GM23338 (cell line): ENCODE data around the gene CCDC40. TPM values are rescaled to one million over a fixed set of nuclear protein-coding genes. Genes with fewer than 3 reads are reported as not detected.

Experiments used
- ATAC-seq: fragments of 200-7000 bp; cut with Tn5 transposase; 3 replicates; pipeline ENCODE4 v1.9.1; 2020
- DNase-seq: peaks from one replicate; pipeline ENCODE4 v3.0.0-alpha.2; 2015; ENCODE audit warnings: low spot score
- H2AFZ ChIP-seq: fragments of 200-600 bp; sonication (generic); 2 replicates; pipeline ENCODE4 v1.8.0; 2016; ENCODE audit warnings: antibody characterized with exemption, mild to moderate bottlenecking, moderate library complexity
- H3F3A ChIP-seq: fragments of 200-600 bp; sonication (generic); replicated peaks from 2 replicates; pipeline ENCODE4 v1.8.0; 2017; ENCODE audit warnings: antibody characterized with exemption, mixed run types, low read depth
- H3K27ac ChIP-seq: fragments of 200-600 bp; sonication (generic); 2 replicates; pipeline ENCODE4 v1.6.1; 2016; ENCODE audit warnings: low read depth
- H3K27me3 ChIP-seq: fragments of 200-600 bp; sonication (generic); 2 replicates; pipeline ENCODE4 v1.8.0; 2016; ENCODE audit warnings: mild to moderate bottlenecking, mixed run types, moderate library complexity; ENCODE audit not compliant: insufficient read depth
- H3K36me3 ChIP-seq: fragments of 200-600 bp; sonication (generic); 2 replicates; pipeline ENCODE4 v1.8.0; 2016; ENCODE audit warnings: mild to moderate bottlenecking; ENCODE audit not compliant: insufficient read depth
- H3K4me1 ChIP-seq: fragments of 200-600 bp; sonication (generic); 2 replicates; pipeline ENCODE4 v1.8.0; 2016; ENCODE audit warnings: mild to moderate bottlenecking, moderate library complexity; ENCODE audit not compliant: insufficient read depth
- H3K4me2 ChIP-seq: fragments of 200-600 bp; sonication (generic); 2 replicates; pipeline ENCODE4 v1.7.1; 2017; ENCODE audit warnings: mixed run types
- H3K4me3 ChIP-seq: fragments of 200-600 bp; sonication (generic); 2 replicates; pipeline ENCODE4 v1.6.1; 2016; ENCODE audit warnings: mixed run types
- H3K79me2 ChIP-seq: fragments of 200-600 bp; sonication (generic); replicated peaks from 2 replicates; pipeline ENCODE4 v1.8.0; 2017; ENCODE audit warnings: mild to moderate bottlenecking; ENCODE audit not compliant: insufficient read depth
- H3K9me2 ChIP-seq: fragments of 200-600 bp; sonication (generic); 2 replicates; pipeline ENCODE4 v1.8.0; 2017; ENCODE audit not compliant: insufficient read depth
- H4K20me1 ChIP-seq: fragments of 200-600 bp; sonication (generic); replicated peaks from 2 replicates; pipeline ENCODE4 v1.8.0; 2017; ENCODE audit warnings: mild to moderate bottlenecking; ENCODE audit not compliant: insufficient read depth
- H3K27ac Mint-ChIP-seq: 2 replicates; pipeline ENCODE4 v1.8.0; 2020; ENCODE audit warnings: inconsistent platforms, mild to moderate bottlenecking, moderate library complexity, mixed read lengths
- H3K27me3 Mint-ChIP-seq: 3 replicates; pipeline ENCODE4 v1.8.0; 2022; ENCODE audit warnings: low read depth, mild to moderate bottlenecking, moderate library complexity, mixed read lengths, inconsistent platforms; ENCODE audit not compliant: insufficient read depth, poor library complexity
- H3K36me3 Mint-ChIP-seq: 3 replicates; pipeline ENCODE4 v1.8.0; 2021; ENCODE audit warnings: low read depth, mild to moderate bottlenecking, inconsistent platforms, moderate library complexity, mixed read lengths
- H3K4me1 Mint-ChIP-seq: 3 replicates; pipeline ENCODE4 v1.8.0; 2020; ENCODE audit warnings: mild to moderate bottlenecking, inconsistent platforms, mixed read lengths
- H3K4me3 Mint-ChIP-seq: 3 replicates; pipeline ENCODE4 v1.8.0; 2021; ENCODE audit warnings: moderate library complexity, mild to moderate bottlenecking, inconsistent platforms, mixed read lengths
- H3K9me3 Mint-ChIP-seq: 3 replicates; pipeline ENCODE4 v1.8.0; 2020; ENCODE audit warnings: moderate library complexity, mild to moderate bottlenecking, inconsistent platforms, mixed read lengths
- CREB1 ChIP-seq: fragments of 250-450 bp; sonication (Bioruptor Pico); IDR thresholded peaks from 2 replicates; pipeline ENCODE4 v1.5.0; 2020; ENCODE audit warnings: low read depth, mild to moderate bottlenecking, moderate library complexity
- JUNB ChIP-seq: IDR thresholded peaks from one replicate; pipeline ENCODE4 v1.6.1; 2016; ENCODE audit warnings: antibody characterized with exemption; ENCODE audit not compliant: unreplicated experiment
- NANOG ChIP-seq: IDR thresholded peaks from 2 replicates; pipeline ENCODE4 v1.6.1; 2016; ENCODE audit warnings: antibody characterized with exemption, borderline replicate concordance
- POLR2AphosphoS5 ChIP-seq: IDR thresholded peaks from 2 replicates; pipeline ENCODE4 v1.6.1; 2016; ENCODE audit warnings: antibody characterized with exemption, low read depth
- STAT1 ChIP-seq: IDR thresholded peaks from one replicate; pipeline ENCODE4 v1.6.1; 2016; ENCODE audit warnings: antibody characterized with exemption; ENCODE audit not compliant: unreplicated experiment
- ZNF114 ChIP-seq: fragments of 250-450 bp; sonication (Bioruptor Pico); IDR thresholded peaks from 2 replicates; pipeline ENCODE4 v1.5.0; 2020; ENCODE audit warnings: mild to moderate bottlenecking, moderate library complexity
- ZNF331 ChIP-seq: fragments of 250-450 bp; sonication (Bioruptor Pico); IDR thresholded peaks from 2 replicates; pipeline ENCODE4 v1.5.0; 2020; ENCODE audit warnings: low read depth, mild to moderate bottlenecking, moderate library complexity
- ZNF462 ChIP-seq: fragments of 250-450 bp; sonication (Bioruptor Pico); IDR thresholded peaks from 2 replicates; pipeline ENCODE4 v1.5.0; 2020; ENCODE audit warnings: mild to moderate bottlenecking, moderate library complexity
- polyA plus RNA-seq: library from polyadenylated mRNA; unstranded; fragments of >200 nt; fragmentation: Nextera tagmentation; extraction: Ambion mirVana; gene quantifications from 2 replicates; pipeline ENCODE4 v1.2.1, GENCODE V29; 2016
- total RNA-seq: library from RNA; depleted of rRNA; stranded (reverse); fragments of >200 nt; shearing (Covaris generic); gene quantifications from 2 replicates; pipeline ENCODE4 v1.2.3, GENCODE V29; 2014
- TF ChIP-seq, protein P1 (sequence below): IDR thresholded peaks from one replicate; pipeline ENCODE4 v1.6.1; 2018; ENCODE audit warnings: antibody characterized with exemption; ENCODE audit not compliant: unreplicated experiment

Gene CCDC40
- total and polyA plus RNA-seq, 2 experiments from 2014 or later: 7.6 to 8.1 TPM

DNA sequence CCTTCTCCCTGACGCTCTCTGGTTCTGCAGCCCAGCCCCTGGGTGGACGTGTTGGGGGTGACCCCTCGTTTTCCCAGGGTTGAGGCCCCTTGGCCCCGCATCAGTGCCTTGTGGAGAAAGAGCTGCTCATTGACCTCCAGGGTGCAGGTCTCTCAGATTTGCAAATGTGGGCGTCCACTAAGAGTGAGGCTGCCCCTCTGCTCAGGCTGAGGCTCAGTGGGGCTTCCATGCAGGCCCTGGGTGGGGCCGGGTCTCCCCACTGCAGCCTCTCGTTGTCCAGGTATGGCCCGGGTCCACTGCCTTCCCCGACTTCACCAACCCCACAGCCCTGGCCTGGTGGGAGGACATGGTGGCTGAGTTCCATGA lies 74.0 kb downstream of the CCDC40 start (continued):
- TF ChIP-seq, protein P1, sequence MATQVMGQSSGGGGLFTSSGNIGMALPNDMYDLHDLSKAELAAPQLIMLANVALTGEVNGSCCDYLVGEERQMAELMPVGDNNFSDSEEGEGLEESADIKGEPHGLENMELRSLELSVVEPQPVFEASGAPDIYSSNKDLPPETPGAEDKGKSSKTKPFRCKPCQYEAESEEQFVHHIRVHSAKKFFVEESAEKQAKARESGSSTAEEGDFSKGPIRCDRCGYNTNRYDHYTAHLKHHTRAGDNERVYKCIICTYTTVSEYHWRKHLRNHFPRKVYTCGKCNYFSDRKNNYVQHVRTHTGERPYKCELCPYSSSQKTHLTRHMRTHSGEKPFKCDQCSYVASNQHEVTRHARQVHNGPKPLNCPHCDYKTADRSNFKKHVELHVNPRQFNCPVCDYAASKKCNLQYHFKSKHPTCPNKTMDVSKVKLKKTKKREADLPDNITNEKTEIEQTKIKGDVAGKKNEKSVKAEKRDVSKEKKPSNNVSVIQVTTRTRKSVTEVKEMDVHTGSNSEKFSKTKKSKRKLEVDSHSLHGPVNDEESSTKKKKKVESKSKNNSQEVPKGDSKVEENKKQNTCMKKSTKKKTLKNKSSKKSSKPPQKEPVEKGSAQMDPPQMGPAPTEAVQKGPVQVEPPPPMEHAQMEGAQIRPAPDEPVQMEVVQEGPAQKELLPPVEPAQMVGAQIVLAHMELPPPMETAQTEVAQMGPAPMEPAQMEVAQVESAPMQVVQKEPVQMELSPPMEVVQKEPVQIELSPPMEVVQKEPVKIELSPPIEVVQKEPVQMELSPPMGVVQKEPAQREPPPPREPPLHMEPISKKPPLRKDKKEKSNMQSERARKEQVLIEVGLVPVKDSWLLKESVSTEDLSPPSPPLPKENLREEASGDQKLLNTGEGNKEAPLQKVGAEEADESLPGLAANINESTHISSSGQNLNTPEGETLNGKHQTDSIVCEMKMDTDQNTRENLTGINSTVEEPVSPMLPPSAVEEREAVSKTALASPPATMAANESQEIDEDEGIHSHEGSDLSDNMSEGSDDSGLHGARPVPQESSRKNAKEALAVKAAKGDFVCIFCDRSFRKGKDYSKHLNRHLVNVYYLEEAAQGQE: no peak
- TF ChIP-seq JUNB: no peak
- no peak for TF ChIP-seq POLR2AphosphoS5
- no peak for TF ChIP-seq NANOG

DNA sequence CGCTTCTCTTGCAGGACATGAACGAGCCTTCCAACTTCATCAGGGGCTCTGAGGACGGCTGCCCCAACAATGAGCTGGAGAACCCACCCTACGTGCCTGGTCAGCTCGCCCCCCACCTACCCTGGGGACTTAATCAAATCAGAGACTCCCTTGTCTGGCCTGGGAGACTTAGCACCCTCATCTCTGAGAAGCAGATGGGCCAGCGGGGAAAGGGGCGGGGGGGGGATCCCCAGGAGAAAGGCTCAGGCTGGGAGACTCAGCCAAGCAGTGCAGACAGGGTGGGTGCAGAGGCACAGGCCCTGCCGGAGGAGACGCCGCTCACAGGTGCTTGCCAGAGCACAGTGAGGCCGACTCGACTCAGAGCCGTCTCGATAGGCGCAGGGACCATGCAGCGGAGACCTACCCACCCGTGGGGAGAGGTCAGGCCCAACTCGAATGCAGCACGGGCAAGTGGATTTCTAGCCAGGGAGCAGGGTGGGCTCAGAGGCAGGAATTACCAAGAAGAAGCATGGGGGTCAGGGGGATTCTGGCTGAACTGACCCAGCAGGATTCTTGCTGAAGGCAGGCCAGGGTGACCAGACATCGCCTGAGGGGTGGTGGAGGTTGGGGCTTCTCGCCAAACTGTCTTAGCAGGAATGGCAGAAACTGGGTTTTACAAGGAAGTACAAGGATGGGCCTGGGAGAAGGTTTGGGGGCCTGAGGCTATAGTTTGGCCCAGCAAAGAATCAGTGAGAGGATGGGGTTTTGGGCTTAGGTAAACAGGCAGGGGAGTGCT lies 74.7 kb downstream of the CCDC40 start:
- H3K4me1 Mint-ChIP-seq: peaks cover 14% of the 10 kb centered on the region
- Histone ChIP-seq H3K79me2 (no peaks in the 10 kb centered on the region), H3K4me2 (no peak overlapping the region), H3K4me1 (peaks cover 3% of the 10 kb centered on the region; the same call in 1 of the 2 replicates), H3K27ac (no peak overlapping the region), H3K27me3 (no peaks in the 10 kb centered on the region), H3K9me2 (no peaks in the 10 kb centered on the region), H3F3A (0 out of 2 replicates have a peak, but pooled peaks cover 5% of the 10 kb centered on the region), H2AFZ (no peak overlapping the region), H3K36me3 (no peaks in the 10 kb centered on the region; the same call in 1 of the 2 replicates), H3K4me3 (no peak overlapping the region), H4K20me1 (no peaks in the 10 kb centered on the region)
- H3K27me3 Mint-ChIP-seq: peaks cover under 1% of the 10 kb centered on the region
- no peak for ATAC-seq
- peak overlapping the region; percentile 32; the same call in 1 of the 2 replicates for H3K27ac Mint-ChIP-seq
- no peak for DNase-seq
- H3K36me3 Mint-ChIP-seq: peaks cover 20% of the 10 kb centered on the region; the same call in 2 of the 3 replicates
- no peak overlapping the region; the same call in 2 of the 3 replicates for H3K4me3 Mint-ChIP-seq
- H3K9me3 Mint-ChIP-seq: no peaks in the 10 kb centered on the region; the same call in 1 of the 3 replicates
- TF ChIP-seq, protein P1: no peak
- TF ChIP-seq NANOG (no peak), ZNF331 (CRISPR knock-in tag) (no peak), ZNF114 (CRISPR knock-in tag) (no peak), CREB1 (CRISPR knock-in tag) (no peak), ZNF462 (CRISPR knock-in tag) (no peak), POLR2AphosphoS5 (no peak), STAT1 (no peak)
